COLO829 (cell line): Measurements from ENCODE around the gene NDC80.

Experiments
- DNase-seq: peaks from one replicate; pipeline ENCODE4 v3.0.0; 2012; ENCODE audit warnings: low spot score

The NDC80 gene

GRCh38 chr18:2559249-2559648, 12.1 kb upstream of the NDC80 start:
- no peak for DNase-seq

GRCh38 chr18:2564373-2564772, 7.0 kb upstream of the NDC80 start:
- DNase-seq = no peak

DNA sequence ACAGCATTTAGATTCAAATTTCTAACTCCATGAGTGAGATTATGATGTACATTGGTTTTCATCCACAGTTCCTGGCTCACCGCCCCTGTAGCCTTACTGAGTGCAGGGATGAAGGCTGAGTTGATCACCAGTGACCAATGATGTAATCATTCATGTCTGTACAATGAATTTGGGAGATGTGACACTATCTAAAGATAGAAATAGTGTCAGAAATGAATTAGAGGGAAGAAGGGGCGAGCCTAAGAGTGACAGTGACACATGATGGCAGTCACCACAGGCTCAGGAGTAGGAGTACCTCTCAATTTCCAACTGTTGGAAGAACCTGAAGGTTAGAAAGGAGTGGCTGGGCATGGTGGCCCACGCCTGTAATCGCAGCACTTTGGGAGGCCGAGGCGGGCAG, 3.2 kb upstream of the NDC80 start:
- no peak for DNase-seq

DNA sequence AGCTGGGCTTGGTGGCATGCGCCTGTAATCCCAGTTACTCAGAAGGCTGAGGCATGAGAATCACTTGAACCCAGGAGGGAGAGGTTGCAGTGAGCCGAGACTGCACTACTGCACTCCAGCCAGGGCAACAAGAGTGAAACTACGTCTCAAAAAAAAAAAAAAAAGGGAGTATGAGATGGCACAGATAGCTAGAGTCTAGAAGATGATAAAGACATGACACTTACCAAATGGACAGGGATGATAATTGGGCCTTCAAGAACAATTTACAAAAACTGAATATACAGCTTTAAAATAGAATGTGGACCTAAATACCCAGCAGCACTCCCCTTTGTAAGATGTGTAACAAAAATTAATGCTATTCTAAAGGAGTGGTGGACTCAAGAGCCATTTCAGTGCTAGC, 2.8 kb upstream of the NDC80 start:
- DNase-seq = no peak

GRCh38 chr18:2569338-2570207, 1.8 kb upstream of the NDC80 start:
- DNase-seq = no peak

GRCh38 chr18:2570772-2571199, 571 bp upstream of the NDC80 start:
- peak; percentile 30 for DNase-seq

DNA sequence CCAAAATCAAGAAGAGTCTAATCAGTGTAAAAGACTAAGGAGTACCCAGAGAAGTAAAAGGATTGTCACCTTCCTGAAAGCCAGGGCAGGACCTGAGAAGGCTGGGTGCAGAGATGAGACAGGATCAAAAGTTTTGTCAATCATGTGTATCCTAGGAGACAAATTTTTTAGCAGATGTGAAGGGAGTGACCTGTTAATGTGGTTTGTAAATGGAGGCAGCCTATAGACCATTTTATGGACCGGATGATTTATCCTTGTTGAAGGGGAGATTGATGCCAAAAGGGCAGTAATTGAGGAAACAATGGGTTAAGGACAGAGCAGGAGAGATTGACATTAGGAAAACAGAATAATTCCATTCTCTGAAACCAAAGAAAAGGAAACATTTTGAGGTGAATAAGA, 813 bp downstream of the NDC80 start:
- DNase-seq = no peak

DNA sequence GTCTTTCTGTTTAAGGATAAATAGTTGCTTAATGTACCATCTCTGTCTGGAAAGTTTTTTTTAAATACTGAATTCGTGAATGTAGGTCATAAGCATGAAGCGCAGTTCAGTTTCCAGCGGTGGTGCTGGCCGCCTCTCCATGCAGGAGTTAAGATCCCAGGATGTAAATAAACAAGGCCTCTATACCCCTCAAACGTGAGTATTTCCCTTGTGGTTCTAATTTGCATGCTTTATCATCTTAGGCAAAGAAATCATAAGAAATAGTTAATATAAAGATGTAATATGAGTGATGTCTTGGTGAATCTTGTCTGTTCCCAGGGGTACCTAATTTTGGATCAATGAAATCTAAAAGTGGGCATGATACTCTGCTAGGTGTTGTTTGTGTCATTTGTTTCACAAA, 1.5 kb downstream of the NDC80 start:
- DNase-seq = no peak

GRCh38 chr18:2573408-2573807, 2.1 kb downstream of the NDC80 start:
- no peak for DNase-seq

DNA sequence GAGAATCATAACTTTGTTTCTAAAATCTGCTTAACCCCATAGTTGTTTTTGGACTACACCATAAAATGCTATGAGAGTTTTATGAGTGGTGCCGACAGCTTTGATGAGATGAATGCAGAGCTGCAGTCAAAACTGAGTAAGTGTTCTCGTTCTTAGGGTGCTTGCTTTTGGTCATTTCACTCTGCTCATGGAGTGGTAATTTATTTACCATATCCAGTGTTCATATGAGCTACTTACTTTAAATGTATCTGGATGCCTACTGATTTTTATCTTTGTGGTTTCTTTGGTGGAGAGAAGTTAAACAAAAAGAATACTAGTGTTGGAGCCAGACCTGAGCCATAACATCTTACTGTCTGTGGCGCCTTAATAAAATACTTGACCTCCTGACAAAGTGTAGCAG, 16.4 kb downstream of the NDC80 start:
- no peak for DNase-seq

- DNase-seq = no peak
Measured at GRCh38 chr18:2588666-2589344, 17.4 kb downstream of the NDC80 start.

DNA sequence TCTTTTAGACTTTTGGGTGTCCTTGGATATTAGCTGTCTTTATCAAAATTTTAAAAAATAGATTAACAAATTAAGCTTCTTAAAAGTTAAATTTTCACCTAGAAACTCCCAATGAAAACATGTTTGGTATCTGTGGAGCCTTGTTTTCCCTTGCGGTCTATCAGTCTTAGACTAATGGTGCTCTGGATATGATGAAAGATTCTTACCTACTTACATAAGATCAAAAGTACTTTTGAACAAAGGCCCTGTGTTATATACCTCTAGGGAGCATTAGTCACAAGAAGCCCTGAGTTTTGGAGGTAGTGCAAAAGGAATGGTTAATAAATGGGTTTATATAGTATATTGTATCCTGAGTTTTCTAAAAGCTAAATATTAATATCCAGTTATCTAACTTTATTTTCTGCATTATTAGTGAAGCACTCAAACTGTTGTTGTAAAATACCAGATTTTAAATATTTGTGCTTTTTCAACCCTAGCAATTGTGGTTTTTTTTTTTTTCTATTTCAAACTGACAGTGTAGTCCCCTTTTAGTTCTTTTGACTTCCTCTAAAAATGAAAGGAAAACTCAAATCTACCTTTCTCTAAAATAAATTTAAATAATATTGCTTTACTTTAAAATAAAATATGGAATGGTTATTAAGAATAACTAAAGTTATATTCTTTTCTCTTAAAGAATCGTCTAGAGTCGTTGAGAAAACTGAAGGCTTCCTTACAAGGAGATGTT, 18.1 kb downstream of the NDC80 start:
- DNase-seq = peak; percentile 39

DNA sequence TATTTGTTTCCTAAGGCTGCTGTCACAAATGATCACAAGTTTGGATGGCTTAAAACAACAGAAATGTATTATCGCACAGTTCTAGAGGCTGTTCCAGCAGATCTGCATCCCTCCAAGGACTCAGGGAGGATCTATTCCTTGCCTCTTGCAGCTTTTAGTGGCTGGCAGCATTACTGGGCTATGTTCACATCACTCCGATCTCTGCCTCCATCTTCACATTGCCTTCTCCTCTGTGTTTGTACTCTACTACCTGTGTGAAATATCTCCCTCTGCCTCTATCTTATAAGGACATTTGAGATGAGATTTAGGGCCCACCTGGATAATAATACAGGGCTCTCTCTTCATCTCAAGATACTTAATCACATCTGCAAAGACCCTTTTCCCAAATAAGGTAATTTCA, 18.9 kb downstream of the NDC80 start:
- no peak for DNase-seq

- no peak for DNase-seq
Measured at GRCh38 chr18:2597639-2598038, 26.3 kb downstream of the NDC80 start.

- no peak for DNase-seq
Measured at GRCh38 chr18:2602844-2603243, 31.5 kb downstream of the NDC80 start.

DNA sequence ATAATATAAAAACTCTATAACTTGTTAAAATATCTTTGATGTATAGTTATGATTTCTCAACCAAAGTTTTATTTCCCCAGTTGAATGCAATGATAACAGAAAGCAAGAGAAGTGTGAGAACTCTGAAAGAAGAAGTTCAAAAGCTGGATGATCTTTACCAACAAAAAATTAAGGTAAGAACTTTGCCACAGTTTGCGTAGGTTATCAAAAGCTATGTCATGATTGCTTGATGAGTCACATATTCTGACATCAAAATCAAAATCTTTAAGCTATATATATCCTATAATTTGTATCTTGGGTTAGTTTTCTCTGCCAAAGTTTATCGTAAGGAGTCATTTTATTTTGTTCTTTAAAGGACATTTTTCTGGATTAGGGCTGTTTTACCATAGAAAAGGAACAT, 35.0 kb downstream of the NDC80 start:
- DNase-seq = no peak

- no peak for DNase-seq
Measured at GRCh38 chr18:2609604-2610003, 38.2 kb downstream of the NDC80 start.

GRCh38 chr18:2610549-2610948, 39.2 kb downstream of the NDC80 start:
- DNase-seq = no peak

GRCh38 chr18:2612996-2613395, 41.6 kb downstream of the NDC80 start:
- no peak for DNase-seq

DNA sequence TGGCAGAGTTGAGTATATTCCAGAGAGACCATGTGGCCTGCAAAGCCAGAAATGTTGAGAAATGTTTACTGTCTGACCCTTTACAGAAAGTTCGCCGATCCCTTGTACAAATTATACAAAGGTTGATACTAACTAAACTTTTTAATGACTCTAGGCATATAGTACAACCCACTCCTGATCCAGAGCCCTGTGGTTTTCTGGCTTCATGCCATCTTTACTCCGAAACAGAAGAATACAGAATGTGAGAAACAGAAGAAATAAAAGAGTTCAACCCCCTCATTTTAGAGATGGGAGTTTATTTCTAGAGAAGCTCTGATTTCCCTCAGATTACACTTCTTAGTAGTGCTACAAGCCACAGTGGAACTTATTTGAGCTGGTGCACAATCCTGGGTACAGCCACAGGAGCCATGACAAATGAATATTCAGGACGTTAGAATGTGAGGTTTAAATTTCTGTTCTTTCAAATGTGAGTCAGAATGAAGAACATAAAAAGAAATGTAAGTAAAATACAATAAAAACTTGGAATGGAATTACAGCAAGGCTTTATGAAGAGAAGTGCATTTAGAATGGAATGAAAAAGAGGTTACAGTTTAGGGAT, 46.1 kb downstream of the NDC80 start:
- no peak for DNase-seq

- no peak for DNase-seq
Measured at GRCh38 chr18:2618009-2618408, 46.7 kb downstream of the NDC80 start.

- no peak for DNase-seq
Measured at GRCh38 chr18:2625217-2625616, 53.9 kb downstream of the NDC80 start.
